WTC11 (cell line): ENCODE measurements around the gene ENO2. TPM values are rescaled to one million over a fixed set of nuclear protein-coding genes. Genes with fewer than 3 reads are reported as not detected.

ENCODE experiments used
- CREB1 ChIP-seq: sonication (generic); formaldehyde crosslinking; IDR thresholded peaks from 2 replicates; pipeline ENCODE4 v1.8.0; 2023; ENCODE audit warnings: mild to moderate bottlenecking, missing genetic modification reagents
- NR1H2 ChIP-seq: sonication (generic); formaldehyde crosslinking; IDR thresholded peaks from 2 replicates; pipeline ENCODE4 v1.9.0; 2021; ENCODE audit warnings: mild to moderate bottlenecking, moderate library complexity, missing genetic modification reagents
- TCF7 ChIP-seq: sonication (generic); formaldehyde crosslinking; IDR thresholded peaks from 2 replicates; pipeline ENCODE4 v1.8.0; 2022; ENCODE audit warnings: mild to moderate bottlenecking, low read depth, missing genetic modification reagents, moderate library complexity
- TEAD1 ChIP-seq: sonication (generic); formaldehyde crosslinking; IDR thresholded peaks from 2 replicates; pipeline ENCODE4 v1.8.0; 2022; ENCODE audit warnings: mild to moderate bottlenecking, missing genetic modification reagents
- ZBTB21 ChIP-seq: sonication (generic); formaldehyde crosslinking; IDR thresholded peaks from 2 replicates; pipeline ENCODE4 v1.8.1; 2023; ENCODE audit warnings: mild to moderate bottlenecking, missing genetic modification reagents, borderline replicate concordance
- ZNF671 ChIP-seq: fragments of 250-450 bp; sonication (Bioruptor Pico); IDR thresholded peaks from 2 replicates; pipeline ENCODE4 v1.8.0; 2021; ENCODE audit warnings: mild to moderate bottlenecking
- total RNA-seq: library from RNA; stranded (reverse); gene quantifications from 3 replicates; pipeline ENCODE4 v1.2.3, GENCODE V29; 2021
- TF ChIP-seq, protein P1 (sequence below): fragments of 250-450 bp; sonication (Bioruptor Pico); IDR thresholded peaks from 2 replicates; pipeline ENCODE4 v2.1.2; 2022; ENCODE audit warnings: mild to moderate bottlenecking, moderate library complexity
- TF ChIP-seq, protein P2 (sequence below): fragments of 250-450 bp; sonication (Bioruptor Pico); IDR thresholded peaks from 2 replicates; pipeline ENCODE4 v1.9.0; 2021; ENCODE audit warnings: mild to moderate bottlenecking
- TF ChIP-seq, protein P3 (sequence below): sonication (generic); formaldehyde crosslinking; IDR thresholded peaks from 2 replicates; pipeline ENCODE4 v1.8.1; 2022; ENCODE audit warnings: mild to moderate bottlenecking, missing genetic modification reagents, moderate library complexity, borderline replicate concordance
- TF ChIP-seq, protein P4 (sequence below): sonication (generic); formaldehyde crosslinking; IDR thresholded peaks from 2 replicates; pipeline ENCODE4 v1.8.1; 2023; ENCODE audit warnings: mild to moderate bottlenecking, missing genetic modification reagents, borderline replicate concordance
- TF ChIP-seq, protein P5 (sequence below): sonication (generic); formaldehyde crosslinking; IDR thresholded peaks from 2 replicates; pipeline ENCODE4 v1.8.0; 2023; ENCODE audit warnings: missing genetic modification reagents
- TF ChIP-seq, protein P6 (sequence below): fragments of 250-450 bp; sonication (Bioruptor Pico); IDR thresholded peaks from 2 replicates; pipeline ENCODE4 v1.9.0; 2021; ENCODE audit warnings: mild to moderate bottlenecking, borderline replicate concordance
- TF ChIP-seq, protein P7 (sequence below): sonication (generic); formaldehyde crosslinking; IDR thresholded peaks from 2 replicates; pipeline ENCODE4 v1.8.0; 2022; ENCODE audit warnings: mild to moderate bottlenecking, missing genetic modification reagents
- TF ChIP-seq, protein P8 (sequence below): fragments of 250-450 bp; sonication (Bioruptor Pico); conservative IDR thresholded peaks from 2 replicates; pipeline ENCODE4 v1.9.0; 2021; ENCODE audit warnings: mild to moderate bottlenecking
- TF ChIP-seq, protein P9 (sequence below): sonication (generic); formaldehyde crosslinking; IDR thresholded peaks from 2 replicates; pipeline ENCODE4 v1.8.1; 2022; ENCODE audit warnings: low read depth, mild to moderate bottlenecking, moderate library complexity, missing genetic modification reagents, borderline replicate concordance
- TF ChIP-seq, protein P10 (sequence below): sonication (generic); formaldehyde crosslinking; IDR thresholded peaks from 2 replicates; pipeline ENCODE4 v1.8.0; 2022; ENCODE audit warnings: mild to moderate bottlenecking, missing genetic modification reagents

The ENO2 gene
- total RNA-seq, 1 experiment from 2014 or later, result 118 TPM

DNA sequence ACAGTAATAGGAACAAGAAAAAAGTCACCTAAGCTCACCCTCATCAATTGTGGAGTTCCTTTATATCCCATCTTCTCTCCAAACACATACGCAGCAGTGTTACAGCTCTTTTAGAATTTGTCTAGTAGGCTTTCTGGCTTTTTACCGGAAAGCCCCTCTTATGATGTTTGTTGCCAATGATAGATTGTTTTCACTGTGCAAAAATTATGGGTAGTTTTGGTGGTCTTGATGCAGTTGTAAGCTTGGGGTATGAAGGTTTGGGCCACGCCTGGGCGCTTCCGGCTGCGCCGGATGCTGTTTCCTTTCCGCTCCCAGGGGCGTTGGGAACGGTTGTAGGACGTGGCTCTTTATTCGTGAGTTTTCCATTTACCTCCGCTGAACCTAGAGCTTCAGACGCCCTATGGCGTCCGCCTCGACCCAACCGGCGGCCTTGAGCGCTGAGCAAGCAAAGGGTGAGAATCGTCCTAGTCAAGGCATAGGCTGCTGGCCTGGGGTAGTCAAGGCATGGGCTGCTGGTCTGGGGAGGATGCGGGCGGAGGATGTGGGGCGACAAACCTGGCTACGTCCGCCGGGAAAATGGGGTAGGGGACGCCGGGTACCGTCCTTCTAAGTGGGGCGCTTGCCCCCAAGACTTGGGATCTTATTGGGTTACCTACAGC lies 29.5 kb downstream of the ENO2 start, which contains the start of the genes C12orf57 and RNU7-1 (continued):
- TF ChIP-seq, protein P1, sequence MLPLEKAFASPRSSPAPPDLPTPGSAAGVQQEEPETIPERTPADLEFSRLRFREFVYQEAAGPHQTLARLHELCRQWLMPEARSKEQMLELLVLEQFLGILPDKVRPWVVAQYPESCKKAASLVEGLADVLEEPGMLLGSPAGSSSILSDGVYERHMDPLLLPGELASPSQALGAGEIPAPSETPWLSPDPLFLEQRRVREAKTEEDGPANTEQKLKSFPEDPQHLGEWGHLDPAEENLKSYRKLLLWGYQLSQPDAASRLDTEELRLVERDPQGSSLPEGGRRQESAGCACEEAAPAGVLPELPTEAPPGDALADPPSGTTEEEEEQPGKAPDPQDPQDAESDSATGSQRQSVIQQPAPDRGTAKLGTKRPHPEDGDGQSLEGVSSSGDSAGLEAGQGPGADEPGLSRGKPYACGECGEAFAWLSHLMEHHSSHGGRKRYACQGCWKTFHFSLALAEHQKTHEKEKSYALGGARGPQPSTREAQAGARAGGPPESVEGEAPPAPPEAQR (CRISPR knock-in tag), result no peak
- TF ChIP-seq NR1H2 (CRISPR knock-in tag) (peak; percentile 51; the same call in 1 of the 2 replicates), ZBTB21 (CRISPR knock-in tag) (peak; percentile 17; the same call in 1 of the 2 replicates), ZNF671 (peak; percentile 99), TEAD1 (CRISPR knock-in tag) (peak; percentile 93), CREB1 (CRISPR knock-in tag) (no peak), TCF7 (CRISPR knock-in tag) (peak; percentile 16; the same call in 1 of the 2 replicates)
- TF ChIP-seq, protein P2, sequence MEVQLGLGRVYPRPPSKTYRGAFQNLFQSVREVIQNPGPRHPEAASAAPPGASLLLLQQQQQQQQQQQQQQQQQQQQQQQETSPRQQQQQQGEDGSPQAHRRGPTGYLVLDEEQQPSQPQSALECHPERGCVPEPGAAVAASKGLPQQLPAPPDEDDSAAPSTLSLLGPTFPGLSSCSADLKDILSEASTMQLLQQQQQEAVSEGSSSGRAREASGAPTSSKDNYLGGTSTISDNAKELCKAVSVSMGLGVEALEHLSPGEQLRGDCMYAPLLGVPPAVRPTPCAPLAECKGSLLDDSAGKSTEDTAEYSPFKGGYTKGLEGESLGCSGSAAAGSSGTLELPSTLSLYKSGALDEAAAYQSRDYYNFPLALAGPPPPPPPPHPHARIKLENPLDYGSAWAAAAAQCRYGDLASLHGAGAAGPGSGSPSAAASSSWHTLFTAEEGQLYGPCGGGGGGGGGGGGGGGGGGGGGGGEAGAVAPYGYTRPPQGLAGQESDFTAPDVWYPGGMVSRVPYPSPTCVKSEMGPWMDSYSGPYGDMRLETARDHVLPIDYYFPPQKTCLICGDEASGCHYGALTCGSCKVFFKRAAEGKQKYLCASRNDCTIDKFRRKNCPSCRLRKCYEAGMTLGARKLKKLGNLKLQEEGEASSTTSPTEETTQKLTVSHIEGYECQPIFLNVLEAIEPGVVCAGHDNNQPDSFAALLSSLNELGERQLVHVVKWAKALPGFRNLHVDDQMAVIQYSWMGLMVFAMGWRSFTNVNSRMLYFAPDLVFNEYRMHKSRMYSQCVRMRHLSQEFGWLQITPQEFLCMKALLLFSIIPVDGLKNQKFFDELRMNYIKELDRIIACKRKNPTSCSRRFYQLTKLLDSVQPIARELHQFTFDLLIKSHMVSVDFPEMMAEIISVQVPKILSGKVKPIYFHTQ (CRISPR knock-in tag), result peak; percentile 100
- TF ChIP-seq, protein P3, sequence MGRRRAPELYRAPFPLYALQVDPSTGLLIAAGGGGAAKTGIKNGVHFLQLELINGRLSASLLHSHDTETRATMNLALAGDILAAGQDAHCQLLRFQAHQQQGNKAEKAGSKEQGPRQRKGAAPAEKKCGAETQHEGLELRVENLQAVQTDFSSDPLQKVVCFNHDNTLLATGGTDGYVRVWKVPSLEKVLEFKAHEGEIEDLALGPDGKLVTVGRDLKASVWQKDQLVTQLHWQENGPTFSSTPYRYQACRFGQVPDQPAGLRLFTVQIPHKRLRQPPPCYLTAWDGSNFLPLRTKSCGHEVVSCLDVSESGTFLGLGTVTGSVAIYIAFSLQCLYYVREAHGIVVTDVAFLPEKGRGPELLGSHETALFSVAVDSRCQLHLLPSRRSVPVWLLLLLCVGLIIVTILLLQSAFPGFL (CRISPR knock-in tag), result peak; percentile 91; the same call in 1 of the 2 replicates
- TF ChIP-seq, protein P4, sequence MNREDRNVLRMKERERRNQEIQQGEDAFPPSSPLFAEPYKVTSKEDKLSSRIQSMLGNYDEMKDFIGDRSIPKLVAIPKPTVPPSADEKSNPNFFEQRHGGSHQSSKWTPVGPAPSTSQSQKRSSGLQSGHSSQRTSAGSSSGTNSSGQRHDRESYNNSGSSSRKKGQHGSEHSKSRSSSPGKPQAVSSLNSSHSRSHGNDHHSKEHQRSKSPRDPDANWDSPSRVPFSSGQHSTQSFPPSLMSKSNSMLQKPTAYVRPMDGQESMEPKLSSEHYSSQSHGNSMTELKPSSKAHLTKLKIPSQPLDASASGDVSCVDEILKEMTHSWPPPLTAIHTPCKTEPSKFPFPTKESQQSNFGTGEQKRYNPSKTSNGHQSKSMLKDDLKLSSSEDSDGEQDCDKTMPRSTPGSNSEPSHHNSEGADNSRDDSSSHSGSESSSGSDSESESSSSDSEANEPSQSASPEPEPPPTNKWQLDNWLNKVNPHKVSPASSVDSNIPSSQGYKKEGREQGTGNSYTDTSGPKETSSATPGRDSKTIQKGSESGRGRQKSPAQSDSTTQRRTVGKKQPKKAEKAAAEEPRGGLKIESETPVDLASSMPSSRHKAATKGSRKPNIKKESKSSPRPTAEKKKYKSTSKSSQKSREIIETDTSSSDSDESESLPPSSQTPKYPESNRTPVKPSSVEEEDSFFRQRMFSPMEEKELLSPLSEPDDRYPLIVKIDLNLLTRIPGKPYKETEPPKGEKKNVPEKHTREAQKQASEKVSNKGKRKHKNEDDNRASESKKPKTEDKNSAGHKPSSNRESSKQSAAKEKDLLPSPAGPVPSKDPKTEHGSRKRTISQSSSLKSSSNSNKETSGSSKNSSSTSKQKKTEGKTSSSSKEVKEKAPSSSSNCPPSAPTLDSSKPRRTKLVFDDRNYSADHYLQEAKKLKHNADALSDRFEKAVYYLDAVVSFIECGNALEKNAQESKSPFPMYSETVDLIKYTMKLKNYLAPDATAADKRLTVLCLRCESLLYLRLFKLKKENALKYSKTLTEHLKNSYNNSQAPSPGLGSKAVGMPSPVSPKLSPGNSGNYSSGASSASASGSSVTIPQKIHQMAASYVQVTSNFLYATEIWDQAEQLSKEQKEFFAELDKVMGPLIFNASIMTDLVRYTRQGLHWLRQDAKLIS (CRISPR knock-in tag), result no peak
- TF ChIP-seq, protein P5, sequence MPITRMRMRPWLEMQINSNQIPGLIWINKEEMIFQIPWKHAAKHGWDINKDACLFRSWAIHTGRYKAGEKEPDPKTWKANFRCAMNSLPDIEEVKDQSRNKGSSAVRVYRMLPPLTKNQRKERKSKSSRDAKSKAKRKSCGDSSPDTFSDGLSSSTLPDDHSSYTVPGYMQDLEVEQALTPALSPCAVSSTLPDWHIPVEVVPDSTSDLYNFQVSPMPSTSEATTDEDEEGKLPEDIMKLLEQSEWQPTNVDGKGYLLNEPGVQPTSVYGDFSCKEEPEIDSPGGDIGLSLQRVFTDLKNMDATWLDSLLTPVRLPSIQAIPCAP (CRISPR knock-in tag), result peak; percentile 59; the same call in 1 of the 2 replicates
- TF ChIP-seq, protein P6, sequence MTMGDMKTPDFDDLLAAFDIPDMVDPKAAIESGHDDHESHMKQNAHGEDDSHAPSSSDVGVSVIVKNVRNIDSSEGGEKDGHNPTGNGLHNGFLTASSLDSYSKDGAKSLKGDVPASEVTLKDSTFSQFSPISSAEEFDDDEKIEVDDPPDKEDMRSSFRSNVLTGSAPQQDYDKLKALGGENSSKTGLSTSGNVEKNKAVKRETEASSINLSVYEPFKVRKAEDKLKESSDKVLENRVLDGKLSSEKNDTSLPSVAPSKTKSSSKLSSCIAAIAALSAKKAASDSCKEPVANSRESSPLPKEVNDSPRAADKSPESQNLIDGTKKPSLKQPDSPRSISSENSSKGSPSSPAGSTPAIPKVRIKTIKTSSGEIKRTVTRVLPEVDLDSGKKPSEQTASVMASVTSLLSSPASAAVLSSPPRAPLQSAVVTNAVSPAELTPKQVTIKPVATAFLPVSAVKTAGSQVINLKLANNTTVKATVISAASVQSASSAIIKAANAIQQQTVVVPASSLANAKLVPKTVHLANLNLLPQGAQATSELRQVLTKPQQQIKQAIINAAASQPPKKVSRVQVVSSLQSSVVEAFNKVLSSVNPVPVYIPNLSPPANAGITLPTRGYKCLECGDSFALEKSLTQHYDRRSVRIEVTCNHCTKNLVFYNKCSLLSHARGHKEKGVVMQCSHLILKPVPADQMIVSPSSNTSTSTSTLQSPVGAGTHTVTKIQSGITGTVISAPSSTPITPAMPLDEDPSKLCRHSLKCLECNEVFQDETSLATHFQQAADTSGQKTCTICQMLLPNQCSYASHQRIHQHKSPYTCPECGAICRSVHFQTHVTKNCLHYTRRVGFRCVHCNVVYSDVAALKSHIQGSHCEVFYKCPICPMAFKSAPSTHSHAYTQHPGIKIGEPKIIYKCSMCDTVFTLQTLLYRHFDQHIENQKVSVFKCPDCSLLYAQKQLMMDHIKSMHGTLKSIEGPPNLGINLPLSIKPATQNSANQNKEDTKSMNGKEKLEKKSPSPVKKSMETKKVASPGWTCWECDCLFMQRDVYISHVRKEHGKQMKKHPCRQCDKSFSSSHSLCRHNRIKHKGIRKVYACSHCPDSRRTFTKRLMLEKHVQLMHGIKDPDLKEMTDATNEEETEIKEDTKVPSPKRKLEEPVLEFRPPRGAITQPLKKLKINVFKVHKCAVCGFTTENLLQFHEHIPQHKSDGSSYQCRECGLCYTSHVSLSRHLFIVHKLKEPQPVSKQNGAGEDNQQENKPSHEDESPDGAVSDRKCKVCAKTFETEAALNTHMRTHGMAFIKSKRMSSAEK (CRISPR knock-in tag), result peak; percentile 100
- TF ChIP-seq, protein P7, sequence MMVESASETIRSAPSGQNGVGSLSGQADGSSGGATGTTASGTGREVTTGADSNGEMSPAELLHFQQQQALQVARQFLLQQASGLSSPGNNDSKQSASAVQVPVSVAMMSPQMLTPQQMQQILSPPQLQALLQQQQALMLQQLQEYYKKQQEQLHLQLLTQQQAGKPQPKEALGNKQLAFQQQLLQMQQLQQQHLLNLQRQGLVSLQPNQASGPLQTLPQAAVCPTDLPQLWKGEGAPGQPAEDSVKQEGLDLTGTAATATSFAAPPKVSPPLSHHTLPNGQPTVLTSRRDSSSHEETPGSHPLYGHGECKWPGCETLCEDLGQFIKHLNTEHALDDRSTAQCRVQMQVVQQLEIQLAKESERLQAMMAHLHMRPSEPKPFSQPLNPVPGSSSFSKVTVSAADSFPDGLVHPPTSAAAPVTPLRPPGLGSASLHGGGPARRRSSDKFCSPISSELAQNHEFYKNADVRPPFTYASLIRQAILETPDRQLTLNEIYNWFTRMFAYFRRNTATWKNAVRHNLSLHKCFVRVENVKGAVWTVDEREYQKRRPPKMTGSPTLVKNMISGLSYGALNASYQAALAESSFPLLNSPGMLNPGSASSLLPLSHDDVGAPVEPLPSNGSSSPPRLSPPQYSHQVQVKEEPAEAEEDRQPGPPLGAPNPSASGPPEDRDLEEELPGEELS (CRISPR knock-in tag), result peak; percentile 23; the same call in 1 of the 2 replicates
- TF ChIP-seq, protein P8, sequence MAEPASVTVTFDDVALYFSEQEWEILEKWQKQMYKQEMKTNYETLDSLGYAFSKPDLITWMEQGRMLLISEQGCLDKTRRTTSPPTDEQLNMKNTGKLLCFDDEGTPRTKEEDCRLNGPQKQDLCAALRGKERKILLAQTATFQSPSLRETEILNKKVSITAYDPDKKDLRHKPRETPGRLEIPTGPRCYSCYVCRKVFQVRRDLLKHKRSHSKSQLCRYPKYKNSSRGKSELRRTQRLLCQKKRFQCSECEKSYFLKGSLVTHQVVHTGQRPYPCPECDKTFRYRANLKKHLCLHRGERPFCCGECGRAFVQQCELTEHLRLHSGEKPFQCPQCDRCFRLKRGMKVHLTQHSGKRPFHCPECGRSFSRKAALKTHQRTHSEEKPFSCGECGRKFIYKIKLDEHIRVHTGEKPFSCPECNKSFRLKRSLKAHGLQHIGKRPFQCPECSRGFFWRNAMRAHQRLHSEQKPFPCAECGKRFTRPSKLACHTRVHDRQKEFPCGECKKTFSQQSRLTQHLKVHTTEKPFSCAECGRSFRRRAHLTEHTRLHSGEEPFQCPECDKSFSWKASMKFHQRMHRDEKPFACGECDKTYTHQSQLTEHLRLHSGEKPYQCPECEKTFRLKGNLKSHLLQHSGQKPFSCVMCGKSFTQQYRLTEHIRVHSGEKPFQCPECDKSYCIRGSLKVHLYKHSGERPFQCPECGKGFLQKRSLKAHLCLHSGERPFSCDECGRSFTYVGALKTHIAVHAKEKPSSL (CRISPR knock-in tag), result peak; percentile 100
- TF ChIP-seq, protein P9, sequence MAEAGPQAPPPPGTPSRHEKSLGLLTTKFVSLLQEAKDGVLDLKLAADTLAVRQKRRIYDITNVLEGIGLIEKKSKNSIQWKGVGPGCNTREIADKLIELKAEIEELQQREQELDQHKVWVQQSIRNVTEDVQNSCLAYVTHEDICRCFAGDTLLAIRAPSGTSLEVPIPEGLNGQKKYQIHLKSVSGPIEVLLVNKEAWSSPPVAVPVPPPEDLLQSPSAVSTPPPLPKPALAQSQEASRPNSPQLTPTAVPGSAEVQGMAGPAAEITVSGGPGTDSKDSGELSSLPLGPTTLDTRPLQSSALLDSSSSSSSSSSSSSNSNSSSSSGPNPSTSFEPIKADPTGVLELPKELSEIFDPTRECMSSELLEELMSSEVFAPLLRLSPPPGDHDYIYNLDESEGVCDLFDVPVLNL, result peak; percentile 69
- TF ChIP-seq, protein P10, sequence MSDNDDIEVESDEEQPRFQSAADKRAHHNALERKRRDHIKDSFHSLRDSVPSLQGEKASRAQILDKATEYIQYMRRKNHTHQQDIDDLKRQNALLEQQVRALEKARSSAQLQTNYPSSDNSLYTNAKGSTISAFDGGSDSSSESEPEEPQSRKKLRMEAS (CRISPR knock-in tag), result peak; percentile 77
